ENCODE measurements around the gene PAAF1.

GRCh38 chr11:73949912-73950311 lies 73.1 kb downstream of the PAAF1 start:
- TF ChIP-seq EHMT2 (IDR thresholded peaks at IDR 0.05; ENCODE audit: low read depth) (no peak), POLR2AphosphoS2 (conservative IDR thresholded peaks at IDR 0.05; ENCODE audit: low read length) (no peak), REST (IDR thresholded peaks at IDR 0.05) (no peak), CTCF (IDR thresholded peaks at IDR 0.05) (no peak), RFX5 (IDR thresholded peaks at IDR 0.05) (no peak), ZSCAN20 (CRISPR knock-in tag; IDR thresholded peaks at IDR 0.05) (no peak), RCOR1 (IDR thresholded peaks at IDR 0.05; ENCODE audit: low read depth, low read length) (no peak), HOXB13 (CRISPR knock-in tag; IDR thresholded peaks at IDR 0.05; ENCODE audit: low read depth) (no peak), POLR2A (IDR thresholded peaks at IDR 0.05; ENCODE audit: low read length) (no peak), PHF8 (IDR thresholded peaks at IDR 0.05; ENCODE audit: borderline replicate concordance, low read depth) (no peak)

Measured in A549 (cell line).